H1 (cell line): ENCODE measurements around the gene MEIS2. TPM values are rescaled to one million over a fixed set of nuclear protein-coding genes. Genes with fewer than 3 reads are reported as not detected.

Experiments used
- CTCF ChIA-PET: fragments of 300-600 bp; sonication (Branson Sonifier 250); formaldehyde crosslinking; loops from one replicate; lab custom pipeline; 2021; ENCODE audit not compliant: partially characterized antibody; lab: Charles Lee
- POLR2A ChIA-PET: fragments of 300-600 bp; sonication (Branson Sonifier 250); formaldehyde crosslinking; loops from one replicate; lab custom pipeline; 2021; ENCODE audit warnings: inconsistent platforms; ENCODE audit not compliant: partially characterized antibody; lab: Charles Lee
- DNase-seq, 2 experiments: peaks; one replicate each; pipeline versions ENCODE4 v3.0.0 to v3.0.0-alpha.2; 2010 to 2022; ENCODE audit warnings: low spot score in 2 of 2, low read depth in 1 of 2, mixed read lengths in 1 of 2
- FAIRE-seq: peaks from 2 replicates; lab custom pipeline; 2011; peaks lifted over from hg19 to GRCh38; lab: Jason Lieb, UNC
- H2AFZ ChIP-seq: 2 replicates; pipeline ENCODE4 v1.8.1; 2012; ENCODE audit warnings: low read length, inconsistent platforms
- H2AK5ac ChIP-seq: 2 replicates; pipeline ENCODE4 v1.6.1; 2013; ENCODE audit warnings: low read depth, low read length
- H2BK120ac ChIP-seq: replicated peaks from 2 replicates; pipeline ENCODE3; 2013; ENCODE audit warnings: low read depth, low read length, inconsistent platforms
- H2BK12ac ChIP-seq: 2 replicates; pipeline ENCODE4 v1.6.1; 2013; ENCODE audit warnings: low read depth, low read length
- H2BK15ac ChIP-seq: 2 replicates; pipeline ENCODE4 v1.6.1; 2013; ENCODE audit warnings: low read length
- H2BK20ac ChIP-seq: 2 replicates; pipeline ENCODE4 v1.6.1; 2013; ENCODE audit warnings: low read length
- H2BK5ac ChIP-seq: 2 replicates; pipeline ENCODE4 v1.6.1; 2013; ENCODE audit warnings: low read depth, low read length
- H3K14ac ChIP-seq: 2 replicates; pipeline ENCODE4 v1.6.1; 2013; ENCODE audit warnings: inconsistent platforms; ENCODE audit not compliant: insufficient read length
- H3K18ac ChIP-seq: 2 replicates; pipeline ENCODE4 v1.6.1; 2013; ENCODE audit warnings: low read length; ENCODE audit errors: extremely low read depth
- H3K23ac ChIP-seq: 2 replicates; pipeline ENCODE4 v1.6.1; 2013; ENCODE audit warnings: inconsistent platforms; ENCODE audit not compliant: insufficient read length
- H3K23me2 ChIP-seq: 2 replicates; pipeline ENCODE4 v1.6.1; 2013; ENCODE audit warnings: low read depth, low read length
- H3K27ac ChIP-seq: 2 replicates; pipeline ENCODE4 v1.6.1; 2011; ENCODE audit warnings: low read depth, low read length, inconsistent platforms
- H3K27me3 ChIP-seq, 4 experiments: replicated peaks in 1 of 4; 1 replicate in 1 of 4; 2 replicates in 3 of 4; pipeline versions ENCODE4 v1.6.1 to v1.8.1; 2011 to 2013; ENCODE audit warnings: low read length in 3 of 4, mild to moderate bottlenecking in 3 of 4, inconsistent platforms in 2 of 4, mixed read lengths in 2 of 4, moderate library complexity in 1 of 4; ENCODE audit not compliant: control insufficient read depth in 3 of 4, insufficient read depth in 3 of 4; ENCODE audit errors: extremely low read depth in 1 of 4
- H3K36me3 ChIP-seq, 4 experiments: 2 replicates each; pipeline versions ENCODE4 v1.6.1 to v1.8.1; 2011 to 2013; ENCODE audit warnings: mild to moderate bottlenecking in 4 of 4, low read length in 3 of 4, moderate library complexity in 2 of 4, control low read depth in 1 of 4, inconsistent platforms in 1 of 4; ENCODE audit not compliant: insufficient read depth in 4 of 4, control insufficient read depth in 2 of 4
- H3K4ac ChIP-seq: replicated peaks from 2 replicates; pipeline ENCODE3; 2013; ENCODE audit warnings: low read length, low read depth, mixed read lengths, inconsistent platforms; ENCODE audit not compliant: insufficient read length
- H3K4me1 ChIP-seq, 4 experiments: replicated peaks in 1 of 4; 1 replicate in 1 of 4; 2 replicates in 3 of 4; pipeline versions ENCODE4 v1.6.1 to v1.8.1; 2011 to 2013; ENCODE audit warnings: low read length in 3 of 4, inconsistent platforms in 2 of 4, mixed read lengths in 1 of 4; ENCODE audit not compliant: insufficient read depth in 4 of 4, control insufficient read depth in 3 of 4
- H3K4me2 ChIP-seq, 2 experiments: 2 replicates each; pipeline versions ENCODE4 v1.6.1 to v1.8.1; 2011 to 2013; ENCODE audit warnings: low read depth in 2 of 2, low read length in 2 of 2, control low read depth in 1 of 2, inconsistent platforms in 1 of 2, mild to moderate bottlenecking in 1 of 2; ENCODE audit not compliant: insufficient read depth in 1 of 2
- H3K4me3 ChIP-seq, 4 experiments: fragments of 200-600, 300-600 bp in 1 of 4; sonication (generic), shearing (Covaris generic), sonication (Bioruptor Twin) in 1 of 4; 2 replicates each; pipeline versions ENCODE4 v1.5.1 to v1.8.1; 2011 to 2016; ENCODE audit warnings: low read length in 4 of 4, low read depth in 3 of 4, control low read depth in 2 of 4, inconsistent platforms in 2 of 4, mild to moderate bottlenecking in 2 of 4, mixed read lengths in 1 of 4, moderate library complexity in 1 of 4; ENCODE audit not compliant: insufficient read depth in 2 of 4; ENCODE audit errors: extremely low read depth in 1 of 4
- H3K56ac ChIP-seq: replicated peaks from 2 replicates; pipeline ENCODE3; 2013; ENCODE audit warnings: low read depth, mild to moderate bottlenecking, mixed read lengths, low read length, inconsistent platforms; ENCODE audit not compliant: insufficient read length
- H3K79me1 ChIP-seq: 2 replicates; pipeline ENCODE4 v1.6.1; 2013; ENCODE audit warnings: low read depth, low read length, control low read depth
- H3K79me2 ChIP-seq, 2 experiments: 2 replicates each; pipeline versions ENCODE4 v1.6.1 to v1.8.1; 2012 to 2013; ENCODE audit warnings: low read length in 2 of 2, mild to moderate bottlenecking in 2 of 2, inconsistent platforms in 1 of 2; ENCODE audit not compliant: insufficient read depth in 2 of 2, control insufficient read depth in 1 of 2
- H3K9ac ChIP-seq, 4 experiments: replicated peaks in 1 of 4; 1 replicate in 1 of 4; 2 replicates in 3 of 4; pipeline versions ENCODE4 v1.6.1 to v1.8.1; 2011 to 2013; ENCODE audit warnings: low read depth in 3 of 4, low read length in 3 of 4, control low read depth in 2 of 4, mild to moderate bottlenecking in 2 of 4, moderate library complexity in 2 of 4, inconsistent platforms in 1 of 4; ENCODE audit errors: extremely low read depth in 1 of 4
- H3K9me3 ChIP-seq, 2 experiments: 2 replicates each; pipeline versions ENCODE4 v1.6.1 to v1.8.1; 2012 to 2013; ENCODE audit warnings: mild to moderate bottlenecking in 2 of 2, moderate library complexity in 2 of 2, control low read depth in 1 of 2, inconsistent platforms in 1 of 2, low read depth in 1 of 2, low read length in 1 of 2, mixed read lengths in 1 of 2; ENCODE audit not compliant: insufficient read depth in 2 of 2
- H4K20me1 ChIP-seq, 2 experiments: replicated peaks in 1 of 2; 2 replicates each; pipeline versions ENCODE3 to v1.8.1; 2011 to 2013; ENCODE audit warnings: inconsistent platforms in 2 of 2, low read length in 2 of 2, mild to moderate bottlenecking in 1 of 2; ENCODE audit not compliant: insufficient read depth in 2 of 2, control insufficient read depth in 1 of 2
- H4K5ac ChIP-seq: 2 replicates; pipeline ENCODE4 v1.6.1; 2013; ENCODE audit warnings: low read length, low read depth, mixed read lengths, inconsistent platforms; ENCODE audit not compliant: insufficient read length
- H4K8ac ChIP-seq: 2 replicates; pipeline ENCODE4 v1.8.0; 2013; ENCODE audit warnings: mild to moderate bottlenecking, moderate library complexity, low read length, inconsistent platforms; ENCODE audit not compliant: insufficient read depth; ENCODE audit errors: extremely low read depth
- H4K91ac ChIP-seq: replicated peaks from 2 replicates; pipeline ENCODE3; 2013; ENCODE audit warnings: low read length, mixed read lengths, inconsistent platforms; ENCODE audit not compliant: insufficient read length
- ASH2L ChIP-seq: fragments of 200-600, 300-600 bp; sonication (generic); IDR thresholded peaks from one replicate; pipeline ENCODE4 v1.7.1; 2017; ENCODE audit warnings: low read length
- BCL11A ChIP-seq, 2 experiments: IDR thresholded peaks; one replicate each; pipeline ENCODE4 v1.6.1; 2011; ENCODE audit warnings: low read depth in 2 of 2, low read length in 2 of 2, mild to moderate bottlenecking in 2 of 2
- CREB1 ChIP-seq: IDR thresholded peaks from 2 replicates; pipeline ENCODE4 v1.6.1; 2012; ENCODE audit warnings: inconsistent platforms
- HDAC2 ChIP-seq, 2 experiments: fragments of 300-600 bp in 1 of 2; sonication (generic) in 1 of 2; IDR thresholded peaks; 2 replicates each; pipeline ENCODE4 v1.6.1; 2011 to 2012; ENCODE audit warnings: low read depth in 2 of 2, low read length in 2 of 2, mild to moderate bottlenecking in 2 of 2, moderate library complexity in 2 of 2, borderline replicate concordance in 1 of 2, inconsistent platforms in 1 of 2
- TAF1 ChIP-seq: IDR thresholded peaks from 2 replicates; pipeline ENCODE4 v1.6.1; 2011; ENCODE audit warnings: mild to moderate bottlenecking, low read depth, low read length
- ZNF274 ChIP-seq: IDR thresholded peaks from 2 replicates; pipeline ENCODE4 v1.7.0; 2012; ENCODE audit warnings: low read length, borderline replicate concordance; ENCODE audit errors: extremely low read depth
- WGBS, 2 experiments: shearing (Covaris generic) in 1 of 2; methylation state at CpG; one replicate each; pipeline versions ENCODE4 v1.1.6 to v1.1.7; 2013 to 2015; ENCODE audit warnings: low lambda C conversion rate in 2 of 2, mixed read lengths in 2 of 2, inconsistent platforms in 1 of 2, low coverage in 1 of 2, missing lambda C conversion rate in 1 of 2; ENCODE audit not compliant: insufficient replicate concordance in 2 of 2, insufficient coverage in 1 of 2, insufficient read length in 1 of 2; ENCODE audit errors: extremely low coverage in 1 of 2, missing lambda C conversion rate in 1 of 2; 5-methylcytosine and 5-hydroxymethylcytosine counted together
- polyA plus RNA-seq, 7 experiments: library from polyadenylated mRNA; depleted of rRNA in 3 of 7; stranded (reverse) in 5 of 7; unstranded in 2 of 7; fragments of >200 nt in 5 of 7; fragments of 200-250 nt in 2 of 7; gene quantifications; 1 replicate in 5 of 7; 2 replicates in 1 of 7; 4 replicates in 1 of 7; pipeline versions ENCODE4 v1.2.1 to v1.2.3, GENCODE V29; 2011 to 2013; ENCODE audit warnings: missing spikeins in 2 of 7, mixed read lengths in 2 of 7
- total RNA-seq: library from RNA; stranded (reverse); fragmentation: NEBNext Ultra II Directional; extraction: Animal tissue kit (Norgen Biotek cat#: 25700); gene quantifications from 2 replicates; pipeline ENCODE4 v1.2.1, GENCODE V29; 2021
- TF ChIP-seq, protein P1 (sequence below): IDR thresholded peaks from 2 replicates; pipeline ENCODE4 v1.6.1; 2011; ENCODE audit warnings: low read length, improper control_type of control experiment
- TF ChIP-seq, protein P2 (sequence below), 3 experiments: IDR thresholded peaks; 1 replicate in 2 of 3; 2 replicates in 1 of 3; pipeline versions ENCODE4 v1.5.1 to v1.6.1; 2011; ENCODE audit warnings: low read length in 3 of 3, mild to moderate bottlenecking in 3 of 3, inconsistent platforms in 2 of 3, low read depth in 1 of 3, moderate library complexity in 1 of 3; ENCODE audit not compliant: insufficient read depth in 1 of 3; ENCODE audit errors: control extremely low read depth in 1 of 3

Gene MEIS2
- total and polyA plus RNA-seq, 2 of the 8 experiments (the other 6 are each of a cell fraction or from before 2014, with no cell fraction given), result 0.22 to 1.2 TPM

- Histone ChIP-seq H3K23ac (no peak overlapping the region), H2AK5ac (no peak overlapping the region), H3K56ac (no peak overlapping the region), H2BK20ac (no peak overlapping the region), H4K5ac (no peak overlapping the region), H4K8ac (no peak overlapping the region; the same call in 1 of the 2 replicates), H3K27ac (no peak overlapping the region), H2AFZ (no peak overlapping the region), H2BK5ac (no peak overlapping the region), H3K9ac (no peak overlapping the region), H2BK12ac (no peak overlapping the region), H3K79me2 (no peaks in the 10 kb centered on the region), H3K9me3 (no peaks in the 10 kb centered on the region), H2BK15ac (no peak overlapping the region), H2BK120ac (no peak overlapping the region), H3K27me3 (peaks cover 47 to 91% (median 70%) of the 10 kb centered on the region in 4 experiments), H3K4me3 (peak overlapping the region; percentile 6 to 56 (median 17); a peak in 5 of 8 replicates), H3K4me2 (peak overlapping the region; percentile 68 to 87), H3K79me1 (no peaks in the 10 kb centered on the region), H4K20me1 (no peaks in the 10 kb centered on the region), H4K91ac (no peak overlapping the region), H3K36me3 (no peaks in the 10 kb centered on the region), H3K18ac (no peak overlapping the region), H3K4me1 (peaks cover 13 to 30% (median 16%) of the 10 kb centered on the region in 4 experiments), H3K23me2 (peaks cover 8% of the 10 kb centered on the region; the same call in 1 of the 2 replicates), H3K14ac (no peak overlapping the region), H3K4ac (no peak overlapping the region)
- DNase-seq (no peak), FAIRE-seq (no peak)
- ChIA-PET POLR2A (interaction anchor here (1.5 kb wide), 1 partner anchor 214 kb away, joined by 3 read pairs; the partner anchor contains the start of gene MEIS2), CTCF (interaction anchor here (1.2 kb wide), 1 partner anchor 218 kb away, joined by 6 read pairs; no protein-coding TSS in a partner anchor)
- 3% methylated on average over 23 of the region's 35 CpGs; no CpG with 5 or more reads in 1 of the 2 experiments for WGBS, 2 experiments
- TF ChIP-seq, protein P1, sequence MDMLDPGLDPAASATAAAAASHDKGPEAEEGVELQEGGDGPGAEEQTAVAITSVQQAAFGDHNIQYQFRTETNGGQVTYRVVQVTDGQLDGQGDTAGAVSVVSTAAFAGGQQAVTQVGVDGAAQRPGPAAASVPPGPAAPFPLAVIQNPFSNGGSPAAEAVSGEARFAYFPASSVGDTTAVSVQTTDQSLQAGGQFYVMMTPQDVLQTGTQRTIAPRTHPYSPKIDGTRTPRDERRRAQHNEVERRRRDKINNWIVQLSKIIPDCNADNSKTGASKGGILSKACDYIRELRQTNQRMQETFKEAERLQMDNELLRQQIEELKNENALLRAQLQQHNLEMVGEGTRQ, result no peak
- TF ChIP-seq CREB1 (0 out of 2 replicates have a peak, but pooled peaks have one; percentile 9), HDAC2 (IDR thresholded peaks at IDR 0.05; ENCODE audit: borderline replicate concordance in 1 of 2, low read depth in 2 of 2, low read length in 2 of 2) (no peak), ASH2L (no peak), TAF1 (no peak), ZNF274 (no peak), BCL11A (IDR thresholded peaks at IDR 0.05; ENCODE audit: low read depth in 2 of 2, low read length in 2 of 2) (no peak)
- TF ChIP-seq, protein P2, sequence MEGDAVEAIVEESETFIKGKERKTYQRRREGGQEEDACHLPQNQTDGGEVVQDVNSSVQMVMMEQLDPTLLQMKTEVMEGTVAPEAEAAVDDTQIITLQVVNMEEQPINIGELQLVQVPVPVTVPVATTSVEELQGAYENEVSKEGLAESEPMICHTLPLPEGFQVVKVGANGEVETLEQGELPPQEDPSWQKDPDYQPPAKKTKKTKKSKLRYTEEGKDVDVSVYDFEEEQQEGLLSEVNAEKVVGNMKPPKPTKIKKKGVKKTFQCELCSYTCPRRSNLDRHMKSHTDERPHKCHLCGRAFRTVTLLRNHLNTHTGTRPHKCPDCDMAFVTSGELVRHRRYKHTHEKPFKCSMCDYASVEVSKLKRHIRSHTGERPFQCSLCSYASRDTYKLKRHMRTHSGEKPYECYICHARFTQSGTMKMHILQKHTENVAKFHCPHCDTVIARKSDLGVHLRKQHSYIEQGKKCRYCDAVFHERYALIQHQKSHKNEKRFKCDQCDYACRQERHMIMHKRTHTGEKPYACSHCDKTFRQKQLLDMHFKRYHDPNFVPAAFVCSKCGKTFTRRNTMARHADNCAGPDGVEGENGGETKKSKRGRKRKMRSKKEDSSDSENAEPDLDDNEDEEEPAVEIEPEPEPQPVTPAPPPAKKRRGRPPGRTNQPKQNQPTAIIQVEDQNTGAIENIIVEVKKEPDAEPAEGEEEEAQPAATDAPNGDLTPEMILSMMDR (IDR thresholded peaks at IDR 0.05; ENCODE audit: control extremely low read depth in 1 of 3, insufficient read depth in 1 of 3, low read depth in 1 of 3, low read length in 3 of 3), result no peak
Measured at GRCh38 chr15:36887214-36887961, 213.0 kb downstream of the MEIS2 start.
